Neuronal stem cell (in vitro differentiated cells): ENCODE data around the gene NKX2-4.
A peak's percentile ranks its signal among the peaks of the same experiment; 100 is the strongest.

Experiments used
- DNase-seq: peaks from one replicate; pipeline ENCODE4 v3.0.0-alpha.2; 2013; ENCODE audit warnings: low spot score
- H2AFZ ChIP-seq: one replicate; pipeline ENCODE4 v1.6.1; 2013; ENCODE audit warnings: mild to moderate bottlenecking, low read length, inconsistent platforms
- H2AK5ac ChIP-seq: 2 replicates; pipeline ENCODE4 v1.6.1; 2013; ENCODE audit warnings: low read depth, mild to moderate bottlenecking, inconsistent platforms, low read length, moderate library complexity, mixed read lengths
- H2BK120ac ChIP-seq: 2 replicates; pipeline ENCODE4 v1.6.1; 2013; ENCODE audit warnings: low read depth, mild to moderate bottlenecking, inconsistent platforms, low read length, moderate library complexity, mixed read lengths
- H2BK12ac ChIP-seq: one replicate; pipeline ENCODE4 v1.6.1; 2013; ENCODE audit warnings: low read length, inconsistent platforms
- H2BK15ac ChIP-seq: 2 replicates; pipeline ENCODE4 v1.6.1; 2013; ENCODE audit warnings: mild to moderate bottlenecking, low read length, inconsistent platforms, mixed read lengths
- H2BK5ac ChIP-seq: one replicate; pipeline ENCODE4 v1.6.1; 2013; ENCODE audit warnings: inconsistent platforms, mild to moderate bottlenecking, low read length, moderate library complexity
- H3K14ac ChIP-seq: one replicate; pipeline ENCODE4 v1.6.1; 2013; ENCODE audit warnings: low read length, inconsistent platforms
- H3K18ac ChIP-seq: 2 replicates; pipeline ENCODE4 v1.6.1; 2013; ENCODE audit warnings: low read length, inconsistent platforms
- H3K23ac ChIP-seq: 2 replicates; pipeline ENCODE4 v1.6.1; 2013; ENCODE audit warnings: low read depth, mild to moderate bottlenecking, mixed read lengths, low read length, inconsistent platforms; ENCODE audit not compliant: poor library complexity
- H3K27ac ChIP-seq: replicated peaks from 3 replicates; pipeline ENCODE4 v1.5.1; 2013; ENCODE audit warnings: low read length, inconsistent platforms
- H3K27me3 ChIP-seq, 3 experiments: 2 replicates each; pipeline ENCODE4 v1.6.1; 2013; ENCODE audit warnings: low read length in 3 of 3, mild to moderate bottlenecking in 2 of 3, inconsistent platforms in 1 of 3, low read depth in 1 of 3, mixed read lengths in 1 of 3, moderate library complexity in 1 of 3; ENCODE audit not compliant: control insufficient read depth in 3 of 3, insufficient read depth in 3 of 3
- H3K36me3 ChIP-seq, 2 donors: replicated peaks in 1 of 2; 2 replicates each; pipeline ENCODE4 v1.6.1; 2013; ENCODE audit warnings: low read length in 2 of 2; ENCODE audit not compliant: control insufficient read depth in 2 of 2, insufficient read depth in 2 of 2
- H3K4ac ChIP-seq: 2 replicates; pipeline ENCODE4 v1.6.1; 2013; ENCODE audit warnings: inconsistent platforms, mild to moderate bottlenecking, low read length, moderate library complexity
- H3K4me1 ChIP-seq, 2 donors: 1 replicate in 1 of 2; 2 replicates in 1 of 2; pipeline ENCODE4 v1.6.1; 2013; ENCODE audit warnings: low read length in 2 of 2, low read depth in 1 of 2; ENCODE audit not compliant: control insufficient read depth in 2 of 2, insufficient read depth in 1 of 2
- H3K4me2 ChIP-seq: one replicate; pipeline ENCODE4 v1.6.1; 2013; ENCODE audit warnings: mild to moderate bottlenecking, low read length, inconsistent platforms; ENCODE audit not compliant: insufficient read depth, poor library complexity, severe bottlenecking
- H3K4me3 ChIP-seq, 2 donors: 2 replicates each; pipeline ENCODE4 v1.5.1; 2013; ENCODE audit warnings: low read length in 2 of 2, mild to moderate bottlenecking in 2 of 2, inconsistent platforms in 1 of 2, moderate library complexity in 1 of 2
- H3K79me1 ChIP-seq: one replicate; pipeline ENCODE4 v1.6.1; 2013; ENCODE audit warnings: low read depth, mild to moderate bottlenecking, inconsistent platforms, low read length, moderate library complexity
- H3K9ac ChIP-seq: one replicate; pipeline ENCODE4 v1.6.1; 2013; ENCODE audit warnings: mild to moderate bottlenecking, low read depth, low read length, inconsistent platforms; ENCODE audit not compliant: poor library complexity
- H3K9me3 ChIP-seq, 2 donors: replicated peaks in 1 of 2; 2 replicates each; pipeline versions ENCODE3 to v1.6.1; 2013; ENCODE audit warnings: low read length in 2 of 2, mild to moderate bottlenecking in 2 of 2, inconsistent platforms in 1 of 2, low read depth in 1 of 2, mixed read lengths in 1 of 2, moderate library complexity in 1 of 2; ENCODE audit not compliant: control insufficient read depth in 2 of 2, insufficient read depth in 1 of 2
- H4K8ac ChIP-seq: one replicate; pipeline ENCODE4 v1.6.1; 2013; ENCODE audit warnings: low read depth, mild to moderate bottlenecking, inconsistent platforms, low read length, moderate library complexity
- H4K91ac ChIP-seq: one replicate; pipeline ENCODE4 v1.6.1; 2013; ENCODE audit warnings: low read length, low read depth, mild to moderate bottlenecking, inconsistent platforms; ENCODE audit not compliant: poor library complexity
- WGBS, 2 donors: extraction: QIAGEN DNeasy Blood & Tissue Kit; methylation state at CpG; one replicate each; pipeline ENCODE4 v1.1.7; 2013; ENCODE audit warnings: missing lambda C conversion rate in 2 of 2, mixed read lengths in 1 of 2; ENCODE audit not compliant: insufficient read length in 2 of 2, insufficient replicate concordance in 1 of 2; ENCODE audit errors: extremely low coverage in 2 of 2; 5-methylcytosine and 5-hydroxymethylcytosine counted together

The NKX2-4 gene

GRCh38 chr20:21394551-21394950 lies 2.8 kb downstream of the NKX2-4 start:
- Histone ChIP-seq H3K4me2 (no peak overlapping the region), H3K4me1 (peaks cover 0 to 4% of the 10 kb centered on the region in 2 donors), H2BK15ac (no peak overlapping the region), H3K27me3 (peaks cover 26 to 94% (median 62%) of the 10 kb centered on the region in 3 experiments), H2BK120ac (no peak overlapping the region), H4K8ac (no peak overlapping the region), H3K23ac (no peak overlapping the region), H3K27ac (no peak overlapping the region), H2BK12ac (no peak overlapping the region), H3K9ac (no peak overlapping the region), H3K79me1 (no peaks in the 10 kb centered on the region), H2AK5ac (no peak overlapping the region), H4K91ac (no peak overlapping the region), H3K4ac (no peak overlapping the region), H3K18ac (no peak overlapping the region), H2BK5ac (no peak overlapping the region), H3K4me3 (no peak overlapping the region), H3K36me3 (peaks cover 0 to 14% of the 10 kb centered on the region in 2 donors), H3K14ac (no peak overlapping the region), H2AFZ (no peak overlapping the region), H3K9me3 (peaks cover 0 to 3% of the 10 kb centered on the region in 2 donors)
- WGBS, 2 donors = no CpG with 5 or more reads among the region's 3 CpGs
- no peak for DNase-seq

- no peak for DNase-seq
- no peaks in the 10 kb centered on the region for H3K79me1 ChIP-seq
- H2BK12ac ChIP-seq = no peak overlapping the region
- H2AK5ac ChIP-seq = no peak overlapping the region
- peaks cover 26 to 88% (median 60%) of the 10 kb centered on the region in 3 experiments for H3K27me3 ChIP-seq
- no peak overlapping the region for H3K9ac ChIP-seq
- H3K4me3 ChIP-seq = no peak overlapping the region
- H4K8ac ChIP-seq = no peak overlapping the region
- H3K18ac ChIP-seq = no peak overlapping the region
- peaks cover 0 to 3% of the 10 kb centered on the region in 2 donors for H3K9me3 ChIP-seq
- no peak overlapping the region for H3K23ac ChIP-seq
- H4K91ac ChIP-seq = no peak overlapping the region
- no peak overlapping the region for H2AFZ ChIP-seq
- H2BK5ac ChIP-seq = no peak overlapping the region
- H3K14ac ChIP-seq = no peak overlapping the region
- no peak overlapping the region for H3K27ac ChIP-seq
- H2BK120ac ChIP-seq = no peak overlapping the region
- H3K4ac ChIP-seq = no peak overlapping the region
- peaks cover 0 to 4% of the 10 kb centered on the region in 2 donors for H3K4me1 ChIP-seq
- H3K36me3 ChIP-seq = peaks cover 0 to 20% of the 10 kb centered on the region in 2 donors
- no peak overlapping the region for H2BK15ac ChIP-seq
- no peak overlapping the region for H3K4me2 ChIP-seq
- no CpG with 5 or more reads among the region's 4 CpGs for WGBS, 2 donors
Observed at GRCh38 chr20:21393816-21394519, 3.4 kb downstream of the NKX2-4 start.

- no peak overlapping the region for H2AFZ ChIP-seq
- no peak overlapping the region for H3K9ac ChIP-seq
- no peak overlapping the region for H3K18ac ChIP-seq
- H3K27ac ChIP-seq = no peak overlapping the region
- H3K79me1 ChIP-seq = no peaks in the 10 kb centered on the region
- H2BK5ac ChIP-seq = no peak overlapping the region
- H3K23ac ChIP-seq = no peak overlapping the region
- H3K9me3 ChIP-seq = peaks cover 0 to 3% of the 10 kb centered on the region in 2 donors
- H3K14ac ChIP-seq = no peak overlapping the region
- H2BK120ac ChIP-seq = no peak overlapping the region
- no peak overlapping the region for H2BK12ac ChIP-seq
- H3K36me3 ChIP-seq = peaks cover 0 to 28% of the 10 kb centered on the region in 2 donors
- no peak overlapping the region for H4K91ac ChIP-seq
- H2AK5ac ChIP-seq = no peak overlapping the region
- no peak for DNase-seq
- H3K4ac ChIP-seq = no peak overlapping the region
- no peak overlapping the region for H2BK15ac ChIP-seq
- H3K4me3 ChIP-seq = no peak overlapping the region
- WGBS, 2 donors = no CpG with 5 or more reads among the region's 4 CpGs
- no peak overlapping the region for H4K8ac ChIP-seq
- H3K4me2 ChIP-seq = no peak overlapping the region
- peaks cover 26 to 80% (median 58%) of the 10 kb centered on the region in 3 experiments for H3K27me3 ChIP-seq
- peaks cover 0 to 4% of the 10 kb centered on the region in 2 donors for H3K4me1 ChIP-seq
Observed at GRCh38 chr20:21393166-21393565, 4.2 kb downstream of the NKX2-4 start.

- Histone ChIP-seq H2BK5ac (no peak overlapping the region), H3K79me1 (no peaks in the 10 kb centered on the region), H3K23ac (no peak overlapping the region), H3K14ac (no peak overlapping the region), H4K91ac (no peak overlapping the region), H3K27ac (no peak overlapping the region), H2BK120ac (no peak overlapping the region), H3K4me2 (peak overlapping the region; percentile 61), H3K4ac (no peak overlapping the region), H3K9ac (no peak overlapping the region), H2BK15ac (no peak overlapping the region), H3K9me3 (peaks cover 0 to 3% of the 10 kb centered on the region in 2 donors), H3K4me3 (no peak overlapping the region), H2AK5ac (no peak overlapping the region), H4K8ac (no peak overlapping the region), H3K18ac (no peak overlapping the region), H3K4me1 (peaks cover 0 to 4% of the 10 kb centered on the region in 2 donors), H2AFZ (no peak overlapping the region), H3K27me3 (peaks cover 16 to 68% (median 45%) of the 10 kb centered on the region in 3 experiments), H3K36me3 (peaks cover 0 to 40% of the 10 kb centered on the region in 2 donors), H2BK12ac (no peak overlapping the region)
- no CpG with 5 or more reads among the region's 10 CpGs for WGBS, 2 donors
- no peak for DNase-seq
Observed at GRCh38 chr20:21391972-21392352, 5.4 kb downstream of the NKX2-4 start.
